HFFc6 (cell line): ENCODE measurements around the gene ARID5A. TPM values are rescaled to one million over a fixed set of nuclear protein-coding genes. Genes with fewer than 3 reads are reported as not detected.
A peak's percentile ranks its signal among the peaks of the same experiment; 100 is the strongest.

ENCODE experiments used
- DNase-seq: peaks from one replicate; pipeline ENCODE4 v3.0.0-alpha.2; 2018
- H3K27ac Mint-ChIP-seq: 2 replicates; pipeline ENCODE4 v1.8.0; 2020; ENCODE audit warnings: mild to moderate bottlenecking, mixed read lengths
- H3K27me3 Mint-ChIP-seq: 2 replicates; pipeline ENCODE4 v1.8.0; 2021; ENCODE audit warnings: mild to moderate bottlenecking, moderate library complexity, mixed read lengths; ENCODE audit not compliant: insufficient read depth
- H3K36me3 Mint-ChIP-seq: 2 replicates; pipeline ENCODE4 v1.8.0; 2021; ENCODE audit warnings: low read depth, mixed read lengths
- H3K4me1 Mint-ChIP-seq: 2 replicates; pipeline ENCODE4 v1.8.0; 2020; ENCODE audit warnings: low read depth, mixed read lengths
- H3K4me3 Mint-ChIP-seq: 2 replicates; pipeline ENCODE4 v1.8.0; 2020; ENCODE audit warnings: mild to moderate bottlenecking, moderate library complexity, mixed read lengths
- H3K9me3 Mint-ChIP-seq: 2 replicates; pipeline ENCODE4 v1.8.0; 2020; ENCODE audit warnings: mild to moderate bottlenecking, mixed read lengths
- CTCF ChIP-seq: fragments of 200-600 bp; sonication (generic); IDR thresholded peaks from 2 replicates; pipeline ENCODE4 v1.5.0; 2021; ENCODE audit warnings: antibody characterized with exemption, mild to moderate bottlenecking
- total RNA-seq, 6 experiments: library from RNA; stranded (reverse); fragmentation: NEBNext Ultra II Directional; extraction: Animal tissue kit (Norgen Biotek cat#: 25700); gene quantifications; 2 replicates in 1 of 6; 3 replicates in 5 of 6; pipeline ENCODE4 v1.2.3, GENCODE V29; 2021

Gene ARID5A
- total RNA-seq, 6 experiments from 2014 or later = 9.6 to 13.6 (median 10.0) TPM

GRCh38 chr2:96533292-96534073, 3.1 kb upstream of the ARID5A start:
- DNase-seq = peak; percentile 81
- H3K27me3 Mint-ChIP-seq = no peaks in the 10 kb centered on the region; the same call in 1 of the 2 replicates
- H3K36me3 Mint-ChIP-seq = no peaks in the 10 kb centered on the region

GRCh38 chr2:96534141-96534540, 2.4 kb upstream of the ARID5A start:
- peaks cover 64% of the 10 kb centered on the region for H3K4me1 Mint-ChIP-seq
- peak overlapping the region; percentile 84 for H3K27ac Mint-ChIP-seq
- no peak for TF ChIP-seq CTCF
- H3K36me3 Mint-ChIP-seq = no peaks in the 10 kb centered on the region
- H3K9me3 Mint-ChIP-seq = no peaks in the 10 kb centered on the region
- no peaks in the 10 kb centered on the region; the same call in 1 of the 2 replicates for H3K27me3 Mint-ChIP-seq
- peak overlapping the region; percentile 55; the same call in 1 of the 2 replicates for H3K4me3 Mint-ChIP-seq
- DNase-seq = no peak

More at GRCh38 chr2:96533292-96534073, 3.1 kb upstream of the ARID5A start:
- Mint-ChIP-seq H3K4me1 (peaks cover 63% of the 10 kb centered on the region), H3K27ac (peak overlapping the region; percentile 84), H3K4me3 (peak overlapping the region; percentile 55), H3K9me3 (no peaks in the 10 kb centered on the region)
- no peak for TF ChIP-seq CTCF

GRCh38 chr2:96534701-96535181, 1.8 kb upstream of the ARID5A start:
- no peak overlapping the region for H3K4me3 Mint-ChIP-seq
- no peak for TF ChIP-seq CTCF
- no peak for DNase-seq
- H3K36me3 Mint-ChIP-seq = no peaks in the 10 kb centered on the region
- H3K9me3 Mint-ChIP-seq = no peaks in the 10 kb centered on the region
- H3K27ac Mint-ChIP-seq = no peak overlapping the region; the same call in 1 of the 2 replicates
- H3K27me3 Mint-ChIP-seq = no peaks in the 10 kb centered on the region; the same call in 1 of the 2 replicates
- H3K4me1 Mint-ChIP-seq = peaks cover 67% of the 10 kb centered on the region

- no peak for TF ChIP-seq CTCF
- no peak for DNase-seq
- Mint-ChIP-seq H3K27ac (no peak overlapping the region), H3K9me3 (no peaks in the 10 kb centered on the region), H3K4me3 (no peak overlapping the region), H3K4me1 (peaks cover 67% of the 10 kb centered on the region), H3K36me3 (no peaks in the 10 kb centered on the region), H3K27me3 (no peaks in the 10 kb centered on the region)
Observed at GRCh38 chr2:96535331-96535730, 1.2 kb upstream of the ARID5A start.

- Mint-ChIP-seq H3K36me3 (no peaks in the 10 kb centered on the region), H3K27me3 (no peaks in the 10 kb centered on the region), H3K27ac (peak overlapping the region; percentile 52), H3K4me1 (peaks cover 65% of the 10 kb centered on the region), H3K4me3 (peak overlapping the region; percentile 92), H3K9me3 (no peaks in the 10 kb centered on the region)
- peak; percentile 38 for DNase-seq
- no peak for TF ChIP-seq CTCF
Observed at GRCh38 chr2:96537066-96537733, 648 bp downstream of the ARID5A start.
